ENCODE data around the gene KPNB1. TPM values are rescaled to one million over a fixed set of nuclear protein-coding genes. Genes with fewer than 3 reads are reported as not detected.

KPNB1 gene
- total RNA-seq, 1 donor from 2014 or later = 140 TPM

- FAIRE-seq = no peak
- DNase-seq (ENCODE audit: low spot score in 2 of 2) = no peak
Observed at GRCh38 chr17:47724705-47725104, 75.0 kb downstream of the KPNB1 start.

- DNase-seq (ENCODE audit: low spot score in 2 of 2) = no peak
- no peak for FAIRE-seq
Observed at GRCh38 chr17:47725446-47726111, 75.9 kb downstream of the KPNB1 start.

- FAIRE-seq (no peak), DNase-seq (ENCODE audit: low spot score in 2 of 2) (no peak)
Observed at GRCh38 chr17:47726796-47727703, 77.3 kb downstream of the KPNB1 start.

GRCh38 chr17:47727704-47728036, 78.0 kb downstream of the KPNB1 start:
- FAIRE-seq (no peak), DNase-seq (ENCODE audit: low spot score in 2 of 2) (no peak)

GRCh38 chr17:47728214-47728877, 78.6 kb downstream of the KPNB1 start:
- DNase-seq (ENCODE audit: low spot score in 2 of 2) (no peak), FAIRE-seq (no peak)

GRCh38 chr17:47729476-47729875, 79.8 kb downstream of the KPNB1 start:
- FAIRE-seq = no peak
- no peak for DNase-seq (ENCODE audit: low spot score in 2 of 2)

- no peak for FAIRE-seq
Observed at GRCh38 chr17:47730681-47731080, 81.0 kb downstream of the KPNB1 start.

GRCh38 chr17:47731396-47731795, 81.7 kb downstream of the KPNB1 start:
- no peak for FAIRE-seq
- DNase-seq (ENCODE audit: low spot score in 2 of 2) = no peak

More at GRCh38 chr17:47730681-47731080, 81.0 kb downstream of the KPNB1 start:
- no peak for DNase-seq (ENCODE audit: low spot score in 2 of 2)

- no peak for DNase-seq (ENCODE audit: low spot score in 2 of 2)
- no peak for FAIRE-seq
Observed at GRCh38 chr17:47732399-47733046, 82.8 kb downstream of the KPNB1 start.

- no peak for FAIRE-seq
Observed at GRCh38 chr17:47733047-47733673, 83.4 kb downstream of the KPNB1 start, which contains the start of gene TBX21. TBX21 (plus strand) TSS chr17:47733236; CDS start chr17:47733455, 219 bp downstream.

GRCh38 chr17:47733674-47734410, 84.1 kb downstream of the KPNB1 start:
- DNase-seq (ENCODE audit: low spot score in 2 of 2) (no peak), FAIRE-seq (no peak)

More at GRCh38 chr17:47733047-47733673, 83.4 kb downstream of the KPNB1 start, which contains the start of gene TBX21:
- DNase-seq (ENCODE audit: low spot score in 2 of 2) = peak in 1 of 2 donors; percentile 52

GRCh38 chr17:47735139-47735464, 85.4 kb downstream of the KPNB1 start:
- no peak for FAIRE-seq
- no peak for DNase-seq (ENCODE audit: low spot score in 2 of 2)

Small RNA genes lying within 50 kb of the gene (small RNA-seq; reads per million reads assigned to genes)
- not detected for gene AC015674.1

Other genes with a start within 250 kb of the KPNB1 start
- gene NPEPPS, start 118.8 kb upstream of the KPNB1 start, total RNA-seq = 206 TPM
- gene TBKBP1, start 44.2 kb downstream of the KPNB1 start, total RNA-seq = 13.9 TPM
- gene TBX21, start 83.3 kb downstream of the KPNB1 start, total RNA-seq = 0.82 TPM
- gene OSBPL7, start 171.9 kb downstream of the KPNB1 start, total RNA-seq = 7.3 TPM
- gene MRPL10, start 181.6 kb downstream of the KPNB1 start, total RNA-seq = 6.9 TPM
- not detected for gene LRRC46, start 181.8 kb downstream of the KPNB1 start, total RNA-seq
- gene SCRN2, start 191.4 kb downstream of the KPNB1 start, total RNA-seq = 24.1 TPM
- not detected for gene SP6, start 201.2 kb downstream of the KPNB1 start, total RNA-seq
- 0.82 TPM for gene SP2, start 246.3 kb downstream of the KPNB1 start, total RNA-seq

All from frontal cortex (tissue), 4 donors.